SK-MEL-5 (cell line): ENCODE measurements around the gene ACSF3. TPM values are rescaled to one million over a fixed set of nuclear protein-coding genes. Genes with fewer than 3 reads are reported as not detected.

Experiments used
- DNase-seq: peaks from one replicate; pipeline ENCODE4 v3.0.0-alpha.2; 2016; ENCODE audit warnings: low read depth, low spot score
- in situ Hi-C: cut with HindIII; loops from 2 replicates; pipeline ENCODE4 v1.10.0; 2016; ENCODE audit warnings: low sequenced_read_pairs, high pct_unique_total_duplicates, low pct_unique_long_range_greater_than_20kb
- total RNA-seq: library from RNA; depleted of rRNA; stranded (reverse); fragments of >200 nt; shearing (Covaris generic); gene quantifications from 2 replicates; pipeline ENCODE4 v1.2.3, GENCODE V29; 2014

The ACSF3 gene
- total RNA-seq, 1 experiment from 2014 or later: 20.6 TPM

DNA sequence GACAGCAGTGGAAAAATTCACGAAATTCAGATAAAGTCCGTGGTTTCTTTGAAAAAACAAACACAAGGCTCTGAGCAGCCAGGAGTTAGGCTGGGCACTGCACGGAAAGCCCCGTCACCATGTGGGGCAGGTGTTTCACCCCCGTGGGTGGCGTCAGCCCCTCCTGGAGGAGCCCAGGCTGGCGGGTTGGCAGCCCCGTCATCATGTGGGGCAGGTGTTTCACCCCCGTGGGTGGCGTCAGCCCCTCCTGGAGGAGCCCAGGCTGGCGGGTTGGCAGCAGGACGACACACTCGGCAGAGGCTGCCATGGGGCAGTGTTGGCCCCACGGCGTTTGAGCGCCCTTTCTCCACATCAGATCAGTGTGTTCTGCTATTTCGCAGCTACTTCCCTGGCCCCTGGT, 38.1 kb downstream of the ACSF3 start:
- no peak for DNase-seq
- in situ Hi-C loops: no loop called here

DNA sequence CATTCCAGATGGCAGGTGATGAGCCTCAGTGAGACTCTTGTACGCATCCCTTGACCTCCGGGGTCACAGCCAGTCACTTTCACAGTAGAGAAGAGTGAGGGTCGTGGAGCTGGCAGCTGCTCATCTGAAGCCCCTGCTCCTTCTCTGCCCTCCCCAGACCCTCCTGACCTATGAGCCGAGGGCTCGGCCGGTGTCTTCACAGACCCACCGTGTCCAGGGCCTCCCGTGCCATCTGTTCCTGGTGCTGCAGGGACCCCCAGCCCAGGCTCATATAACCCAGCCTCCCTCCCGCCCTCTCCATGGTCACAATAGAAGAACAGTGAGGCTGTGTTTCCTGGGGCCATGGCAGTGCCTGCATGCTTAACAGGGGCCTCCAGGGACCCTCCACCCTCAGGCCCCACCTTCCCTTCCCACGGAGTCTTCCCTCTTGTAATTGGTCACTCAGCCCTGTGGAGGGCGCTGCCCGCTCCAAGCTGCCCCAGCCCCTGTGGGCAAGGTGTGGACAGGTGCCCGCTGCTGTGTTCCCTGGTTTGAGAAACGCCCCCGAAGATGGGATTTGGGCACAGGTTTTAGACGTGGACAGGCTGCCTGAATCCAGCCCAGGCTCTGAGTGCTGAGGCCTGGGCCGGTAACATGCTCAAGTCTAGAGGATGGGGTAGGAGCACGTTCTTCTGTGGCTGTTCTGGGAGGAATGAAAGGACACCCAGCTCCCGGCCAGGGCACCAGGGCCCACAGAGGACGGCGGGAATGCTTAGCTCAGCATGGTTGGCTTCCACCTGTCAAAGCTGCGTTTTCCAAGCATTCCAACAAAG, 38.7 kb downstream of the ACSF3 start:
- in situ Hi-C loops: no loop called here
- DNase-seq: no peak

DNA sequence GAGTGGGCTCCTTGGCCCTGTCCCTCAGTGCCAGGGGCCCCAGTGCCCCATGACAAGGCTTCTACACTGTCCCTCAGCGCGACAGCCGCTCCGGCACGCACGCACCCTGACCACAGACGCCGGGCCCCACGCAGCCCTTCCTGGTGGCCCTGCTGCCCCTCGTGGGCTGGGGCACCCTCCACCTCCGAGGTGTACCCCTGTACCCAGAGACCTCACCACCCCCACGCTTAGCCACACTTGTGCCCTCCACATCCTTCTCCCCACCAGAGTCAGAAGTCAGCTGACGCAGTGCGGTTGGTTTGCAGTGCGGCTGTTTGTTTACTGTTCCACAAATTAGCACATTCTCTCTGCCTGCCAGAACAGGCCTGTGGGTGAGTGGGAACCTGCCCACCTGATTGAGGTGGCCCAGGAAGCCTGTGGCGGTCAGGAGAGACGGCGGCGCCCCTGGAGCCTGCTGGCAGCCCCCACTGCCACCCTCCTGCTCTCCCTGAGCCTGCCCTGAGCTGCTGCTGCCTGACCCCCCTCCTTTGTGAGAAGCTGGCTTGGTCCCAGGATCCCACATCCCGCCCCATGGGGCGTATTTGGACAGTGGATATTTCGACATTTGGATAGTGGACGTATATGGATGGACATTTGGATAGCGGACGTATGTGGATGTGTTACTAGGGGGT, 39.9 kb downstream of the ACSF3 start:
- no peak for DNase-seq
- in situ Hi-C loops: no loop called here

DNA sequence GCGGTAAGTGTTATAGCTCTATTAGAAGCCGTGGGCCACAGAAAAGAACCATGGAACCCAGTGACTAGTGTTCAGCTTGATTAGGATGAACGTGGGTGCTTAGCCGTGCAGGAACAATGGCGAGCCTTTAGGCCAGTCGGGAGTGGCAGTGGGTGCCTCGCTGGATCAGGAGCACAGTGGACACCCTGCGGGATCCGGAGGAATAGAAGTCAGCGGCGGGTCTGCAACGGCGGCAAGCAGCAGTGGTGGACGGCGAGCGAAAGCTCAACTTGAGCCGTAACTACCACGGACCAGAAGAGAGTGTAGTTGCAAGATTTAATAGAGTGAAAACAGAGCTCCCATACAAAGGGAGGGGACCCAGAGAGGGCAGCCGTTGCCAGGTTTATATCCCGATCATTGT, 40.6 kb downstream of the ACSF3 start:
- DNase-seq: no peak
- in situ Hi-C loops: no loop called here

DNA sequence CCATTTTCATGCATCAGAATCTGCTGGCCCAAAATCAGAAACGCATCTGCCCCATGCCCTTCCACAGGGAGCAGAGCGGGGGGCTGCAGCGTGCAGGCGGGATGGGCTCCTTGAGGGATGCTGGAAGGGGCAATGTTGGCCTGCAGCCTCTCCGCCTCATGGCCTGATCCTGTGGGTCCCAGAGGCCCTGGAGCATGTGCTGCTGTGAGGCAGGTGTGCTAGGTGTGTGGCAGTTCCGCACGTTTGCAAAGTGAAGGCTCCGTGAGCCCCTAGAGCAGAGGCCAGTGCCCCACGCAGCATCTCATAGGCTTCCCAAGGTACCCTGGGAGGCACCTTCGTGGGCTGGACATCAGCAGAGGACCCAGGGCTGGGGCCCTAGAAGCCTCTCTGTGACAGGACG, 41.5 kb downstream of the ACSF3 start:
- DNase-seq: no peak
- in situ Hi-C loops: no loop called here

DNA sequence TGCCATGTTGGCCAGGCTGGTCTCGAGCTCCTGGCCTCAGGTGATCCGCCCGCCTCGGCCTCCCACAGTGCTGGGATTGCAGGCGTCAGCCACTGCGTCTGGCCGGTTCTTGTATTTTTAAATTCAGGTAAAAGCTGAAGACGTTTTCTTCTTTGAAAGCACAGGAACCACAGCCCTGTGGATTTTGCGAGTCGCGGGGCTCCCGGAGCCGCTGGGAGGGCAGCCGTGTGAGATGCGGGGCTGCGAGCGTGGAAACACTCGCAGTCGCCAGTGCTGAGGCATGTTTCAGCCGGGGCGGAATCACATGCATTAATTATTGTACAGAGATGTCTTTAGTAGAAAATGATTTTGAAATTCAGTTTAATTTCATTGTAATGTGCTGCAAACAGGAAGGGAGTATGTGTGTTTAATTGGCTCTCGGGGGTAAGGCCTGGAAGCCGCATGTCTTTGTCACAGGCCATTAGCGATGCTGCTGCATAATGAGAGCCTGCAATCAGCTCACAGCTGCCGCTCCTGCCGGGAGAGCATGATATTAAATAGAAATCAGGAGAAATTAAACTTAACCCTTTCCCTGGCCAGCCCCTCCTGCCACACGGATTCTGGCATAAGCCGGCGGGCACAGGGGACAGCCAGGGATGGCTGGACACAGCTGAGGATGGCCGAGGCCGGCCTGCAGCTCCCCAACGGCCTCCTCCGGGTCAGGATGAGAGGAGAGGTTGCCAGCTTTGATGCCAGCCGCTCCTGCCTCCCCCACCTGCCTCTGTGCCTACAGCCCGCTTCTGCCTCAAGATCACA, 42.5 kb downstream of the ACSF3 start:
- DNase-seq: no peak
- in situ Hi-C loops: no loop called here

DNA sequence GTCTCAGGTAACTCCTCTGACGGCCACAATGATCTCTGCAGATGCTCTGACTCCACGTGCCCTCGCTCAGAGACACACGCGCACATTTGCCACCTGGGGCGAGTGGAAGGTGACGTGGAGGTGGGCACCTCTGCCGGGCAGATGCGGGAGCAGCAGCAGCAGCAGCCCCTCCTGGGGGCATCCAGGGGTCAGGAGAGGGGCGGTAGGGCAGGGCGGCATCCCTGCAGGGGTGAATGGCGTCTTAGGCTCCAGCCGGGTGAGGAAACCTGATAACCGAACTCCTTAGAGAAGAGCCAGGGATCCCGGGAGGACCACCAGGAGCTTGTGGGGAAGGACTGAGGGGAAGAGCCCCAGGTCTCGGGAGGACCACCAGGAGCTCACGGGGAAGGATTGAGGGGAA, 43.3 kb downstream of the ACSF3 start:
- no peak for DNase-seq
- in situ Hi-C loops: no loop called here

DNA sequence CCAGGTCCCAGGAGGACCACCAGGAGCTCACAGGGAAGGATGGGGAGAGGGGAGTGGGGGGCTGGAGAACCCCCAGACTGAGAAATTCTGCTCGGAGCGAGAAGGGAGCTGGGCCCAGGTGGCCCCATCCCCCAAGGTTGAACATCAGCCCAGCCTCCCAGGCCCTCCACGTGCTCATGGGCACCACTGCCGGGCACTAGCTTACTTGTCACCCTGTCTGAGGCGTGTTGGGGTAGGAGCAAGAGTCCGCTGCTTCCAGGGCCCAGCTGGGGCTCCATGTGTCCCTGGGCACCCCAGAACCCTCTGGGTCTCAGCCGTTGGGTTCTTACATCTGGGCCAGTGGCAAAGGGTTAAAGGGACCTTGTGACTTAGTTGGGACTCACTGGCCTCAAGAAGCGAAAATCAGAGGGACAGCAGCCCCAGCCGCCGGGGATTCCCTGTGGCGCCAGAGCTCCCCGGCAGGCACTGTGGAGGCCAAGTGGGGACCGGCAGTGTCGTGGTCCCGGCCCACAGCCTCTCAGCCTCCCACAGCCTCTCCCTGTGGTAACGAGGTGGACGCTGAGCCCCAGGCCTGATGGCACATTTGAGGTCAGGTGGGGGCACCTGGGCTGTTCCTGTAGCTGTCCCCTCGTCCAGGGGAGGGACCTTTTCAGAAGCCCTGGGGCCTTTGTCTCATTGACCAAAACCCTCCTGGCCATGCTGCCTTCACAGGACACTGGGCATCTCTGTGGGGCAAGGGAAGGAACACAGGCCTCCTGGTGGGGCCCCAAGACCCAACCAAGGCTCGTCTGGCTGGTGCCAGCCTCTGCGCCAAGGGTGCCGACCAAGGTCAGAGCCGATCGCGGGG, 44.2 kb downstream of the ACSF3 start:
- in situ Hi-C loops: no loop called here

DNA sequence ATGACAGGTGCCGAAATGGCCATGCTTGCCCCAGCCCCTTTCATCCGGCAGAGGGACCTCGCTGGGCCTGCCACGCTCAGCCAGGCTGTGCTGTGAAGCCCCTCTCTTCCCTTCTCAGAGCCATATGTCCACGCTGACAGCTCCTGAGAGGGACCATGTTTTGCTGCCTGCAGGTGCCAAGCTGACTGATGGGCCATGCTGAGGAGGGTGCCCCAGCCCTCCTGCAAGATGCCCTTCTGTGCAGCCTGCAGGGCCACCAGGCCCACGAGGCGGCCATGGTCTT, 44.8 kb downstream of the ACSF3 start:
- in situ Hi-C loops: no loop called here
- DNase-seq: no peak

More for the DNA sequence above, 44.2 kb downstream of the ACSF3 start:
- DNase-seq: no peak

DNA sequence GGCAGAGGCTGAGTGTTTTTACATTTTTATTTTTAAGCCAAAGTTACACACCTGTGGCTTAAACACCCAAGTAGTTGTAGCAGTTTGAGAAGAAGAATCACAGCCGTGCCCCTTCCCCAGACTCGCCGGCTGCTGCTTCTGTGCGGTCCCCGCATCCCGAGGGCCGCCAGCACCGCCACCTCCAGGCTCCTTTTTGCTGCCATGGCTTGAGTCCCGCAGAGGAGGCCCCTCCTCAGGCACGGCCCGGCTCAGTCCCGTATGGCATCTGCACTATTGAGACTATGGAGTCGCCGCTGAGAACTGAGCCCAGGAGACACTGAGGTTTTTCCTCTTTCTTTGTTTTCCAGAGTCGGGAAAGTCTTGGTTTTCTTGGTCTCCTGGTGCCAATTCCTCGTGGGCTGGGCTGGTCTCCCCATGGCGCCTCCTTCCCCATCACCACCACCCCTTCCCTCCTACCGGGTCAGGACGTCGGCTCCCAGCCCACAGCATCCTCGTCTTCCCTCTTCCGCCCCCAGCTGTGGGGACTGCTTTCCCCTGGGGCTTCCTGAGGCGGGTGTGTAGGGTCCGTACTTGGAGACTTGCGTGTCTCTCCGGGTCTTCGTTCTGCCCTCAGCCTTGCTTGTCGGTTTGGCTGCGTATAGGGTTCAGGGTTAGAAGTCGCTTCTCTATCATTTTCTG, 45.3 kb downstream of the ACSF3 start:
- no peak for DNase-seq
- in situ Hi-C loops: no loop called here

DNA sequence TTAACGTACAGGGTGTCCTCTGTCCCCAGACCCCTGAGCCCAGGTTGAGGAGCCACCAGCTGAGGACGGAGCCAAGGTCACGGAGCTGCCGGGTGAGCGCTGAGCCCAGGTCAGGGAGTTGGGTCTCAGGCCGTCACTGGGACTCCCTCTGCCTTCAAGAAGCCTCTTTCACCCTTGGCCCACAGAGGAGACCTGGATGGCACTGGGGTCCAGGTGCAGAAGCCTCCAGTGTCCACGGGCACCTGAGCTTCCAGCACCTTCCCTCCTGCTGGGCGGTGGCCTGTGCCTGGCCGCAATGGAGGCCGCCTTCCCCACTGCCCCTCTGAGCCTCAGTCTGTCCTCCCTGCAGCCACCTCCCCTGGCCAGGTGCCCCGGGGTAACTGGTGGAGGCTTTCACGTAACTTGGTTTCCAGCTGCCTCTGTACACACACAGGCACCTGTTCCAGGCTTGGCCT, 46.3 kb downstream of the ACSF3 start:
- no peak for DNase-seq
- in situ Hi-C loops: no loop called here

DNA sequence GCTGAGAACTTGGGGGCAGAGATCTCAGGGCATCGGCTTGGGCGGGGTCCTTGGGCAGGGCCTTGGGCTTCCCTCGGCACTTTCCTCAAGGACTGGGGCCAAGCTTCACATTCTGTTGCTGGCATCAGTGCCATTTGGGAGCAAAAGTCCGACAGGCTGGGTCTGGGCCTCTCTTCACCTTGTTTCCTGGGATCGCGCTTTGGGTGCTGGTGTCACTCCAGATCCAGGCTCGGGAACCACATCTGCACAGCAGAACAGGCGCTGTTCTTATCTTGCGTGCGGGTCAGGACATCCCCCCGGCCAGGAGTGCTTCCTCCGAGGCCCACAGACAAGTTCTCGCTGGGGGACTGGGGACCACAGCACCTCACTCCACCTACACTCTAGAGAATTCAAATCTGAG, 46.7 kb downstream of the ACSF3 start:
- in situ Hi-C loops: no loop called here
- no peak for DNase-seq

DNA sequence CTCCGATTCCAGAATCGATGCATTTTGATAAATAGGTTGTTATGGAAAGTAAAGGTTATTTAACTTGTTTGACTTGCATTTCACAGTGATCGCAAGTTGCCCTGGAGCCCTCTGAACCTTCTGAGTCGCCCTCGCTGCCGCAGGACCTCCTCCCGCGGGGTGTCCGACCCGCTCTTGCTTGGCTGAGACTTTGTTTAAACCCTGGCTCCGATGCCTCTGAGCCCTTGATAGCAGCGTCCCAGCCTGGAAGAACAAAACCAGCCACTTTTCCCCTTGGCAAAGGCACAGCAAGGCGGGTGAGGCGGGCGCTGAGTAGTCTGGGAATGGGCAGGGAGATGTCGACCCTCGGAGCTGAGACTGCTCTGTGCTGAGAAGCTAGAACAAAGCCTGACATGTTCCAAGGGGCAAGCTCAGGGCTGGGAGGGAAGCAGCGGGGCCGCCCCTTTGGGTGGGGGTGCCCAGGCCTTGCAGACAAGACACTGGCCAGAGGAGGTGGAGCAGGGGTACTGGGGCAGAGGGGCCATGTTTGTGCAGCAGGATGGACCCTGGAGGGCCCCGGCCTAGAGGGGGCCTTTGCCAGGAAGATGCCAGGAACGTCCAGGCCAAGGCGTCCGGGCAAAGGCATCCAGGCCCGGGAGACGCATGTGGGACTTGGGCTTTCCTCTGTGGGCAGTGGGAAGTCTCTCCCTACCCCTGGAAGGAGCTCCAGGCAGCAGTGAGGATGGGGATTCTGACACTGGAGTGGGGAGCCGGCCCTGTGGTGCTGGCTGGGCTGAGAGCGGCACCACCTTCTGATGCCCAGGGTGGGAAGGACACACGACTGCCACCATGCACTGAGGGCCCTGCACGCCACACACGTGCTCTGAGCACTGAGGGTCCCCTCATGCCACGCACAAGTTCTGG, 47.6 kb downstream of the ACSF3 start:
- in situ Hi-C loops: no loop called here
- DNase-seq: no peak

DNA sequence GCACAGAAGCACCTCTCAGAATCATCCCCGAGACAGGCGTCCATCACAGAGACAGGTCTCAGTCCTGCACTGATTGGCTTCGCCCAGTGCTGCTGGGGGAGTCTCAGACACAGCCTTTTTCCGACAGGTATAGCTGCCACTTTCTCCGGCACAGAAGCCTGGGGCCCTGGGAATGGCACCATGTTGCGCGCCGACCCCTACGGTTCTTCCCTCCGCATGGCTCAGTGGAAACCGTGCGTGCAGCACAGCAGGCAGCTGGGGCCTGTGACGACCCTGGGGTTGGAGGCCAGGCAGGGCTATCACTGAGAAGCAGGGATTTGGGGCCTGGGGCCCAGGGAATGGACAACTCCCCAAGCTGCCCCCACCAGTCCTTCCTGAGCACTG, 48.2 kb downstream of the ACSF3 start:
- no peak for DNase-seq
- in situ Hi-C loops: no loop called here

DNA sequence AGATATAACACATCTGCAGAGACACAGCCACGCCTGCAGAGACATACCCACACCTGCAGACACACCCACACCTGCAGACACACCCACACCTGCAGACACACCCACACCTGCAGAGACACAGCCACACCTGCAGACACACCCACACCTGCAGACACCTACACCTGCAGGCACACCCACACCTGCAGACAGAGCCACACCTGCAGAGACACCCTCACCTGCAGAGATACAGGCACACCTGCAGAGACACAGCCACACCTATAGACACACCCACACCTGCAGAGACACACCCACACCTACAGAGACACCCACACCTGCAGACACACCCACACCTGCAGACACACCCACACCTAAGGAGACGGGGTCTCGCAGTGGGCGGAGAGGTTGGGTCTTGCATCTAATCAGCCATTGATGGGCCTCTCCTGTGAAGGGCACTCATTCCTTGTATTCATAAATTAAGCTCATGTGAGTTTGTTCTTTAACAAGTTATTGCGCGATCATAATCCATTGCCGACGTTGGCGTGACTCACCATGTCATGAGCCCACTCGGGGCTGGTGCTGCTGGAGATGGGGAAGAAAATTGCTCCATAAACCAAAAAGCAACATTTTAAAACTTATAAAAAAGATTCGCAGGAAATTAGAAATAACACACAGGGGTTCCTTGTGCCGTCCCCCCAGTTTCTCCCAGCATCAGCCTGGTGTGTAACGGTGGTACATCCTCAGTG, 49.0 kb downstream of the ACSF3 start:
- in situ Hi-C loops: no loop called here
- no peak for DNase-seq

DNA sequence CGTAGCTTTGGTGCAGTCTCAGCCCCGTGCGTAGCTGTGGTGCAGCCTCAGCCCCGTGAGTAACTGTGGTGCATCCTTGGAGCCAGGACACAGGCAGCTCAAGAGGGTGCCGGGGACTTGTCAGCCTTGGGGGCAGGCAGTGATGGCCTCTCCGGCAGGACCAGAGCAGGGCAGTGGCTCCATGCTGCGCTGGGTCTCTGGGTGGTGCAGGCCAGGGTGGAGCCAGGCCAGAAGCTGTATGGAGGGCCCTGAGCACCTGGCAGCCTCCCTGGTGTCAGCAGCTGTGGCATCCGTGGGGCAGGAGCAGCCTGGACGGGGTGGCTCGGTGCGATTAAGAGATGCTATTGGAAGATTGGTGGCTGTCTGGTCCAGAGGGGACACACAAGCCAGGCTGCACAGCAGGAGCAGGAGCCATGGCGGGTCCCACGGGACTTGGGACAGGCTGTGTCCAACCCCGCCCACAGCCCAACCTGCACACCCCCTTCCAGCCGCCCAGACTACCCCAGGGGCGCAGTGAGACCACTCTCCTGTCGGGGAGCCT, 49.6 kb downstream of the ACSF3 start:
- DNase-seq: no peak
- in situ Hi-C loops: no loop called here
